ENCODE results near the gene AFF3.

- TF ChIP-seq CTCF (IDR thresholded peaks at IDR 0.05 in 2 of 3, conservative IDR thresholded peaks at IDR 0.05 in 1 of 3; ENCODE audit: borderline replicate concordance in 1 of 3, insufficient read depth in 1 of 3, low read depth in 2 of 3, low read length in 2 of 3) = no peak
- TF ChIP-seq POLR2A (IDR thresholded peaks at IDR 0.05; ENCODE audit: borderline replicate concordance, extremely low read depth, insufficient read depth, insufficient read length) = no peak
- TF ChIP-seq SRF (IDR thresholded peaks at IDR 0.05; ENCODE audit: low read depth) = no peak
- TF ChIP-seq, protein P1, sequence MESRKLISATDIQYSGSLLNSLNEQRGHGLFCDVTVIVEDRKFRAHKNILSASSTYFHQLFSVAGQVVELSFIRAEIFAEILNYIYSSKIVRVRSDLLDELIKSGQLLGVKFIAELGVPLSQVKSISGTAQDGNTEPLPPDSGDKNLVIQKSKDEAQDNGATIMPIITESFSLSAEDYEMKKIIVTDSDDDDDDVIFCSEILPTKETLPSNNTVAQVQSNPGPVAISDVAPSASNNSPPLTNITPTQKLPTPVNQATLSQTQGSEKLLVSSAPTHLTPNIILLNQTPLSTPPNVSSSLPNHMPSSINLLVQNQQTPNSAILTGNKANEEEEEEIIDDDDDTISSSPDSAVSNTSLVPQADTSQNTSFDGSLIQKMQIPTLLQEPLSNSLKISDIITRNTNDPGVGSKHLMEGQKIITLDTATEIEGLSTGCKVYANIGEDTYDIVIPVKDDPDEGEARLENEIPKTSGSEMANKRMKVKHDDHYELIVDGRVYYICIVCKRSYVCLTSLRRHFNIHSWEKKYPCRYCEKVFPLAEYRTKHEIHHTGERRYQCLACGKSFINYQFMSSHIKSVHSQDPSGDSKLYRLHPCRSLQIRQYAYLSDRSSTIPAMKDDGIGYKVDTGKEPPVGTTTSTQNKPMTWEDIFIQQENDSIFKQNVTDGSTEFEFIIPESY (IDR thresholded peaks at IDR 0.05; ENCODE audit: extremely low read depth, insufficient replicate concordance, low read length) = no peak
- no peak for TF ChIP-seq YY1 (IDR thresholded peaks at IDR 0.05; ENCODE audit: extremely low read depth, insufficient replicate concordance, low read depth, low read length)
- no peak for TF ChIP-seq EZH2phosphoT487 (IDR thresholded peaks at IDR 0.05; ENCODE audit: borderline replicate concordance)
- TF ChIP-seq EZH2 (IDR thresholded peaks at IDR 0.05) = no peak
- TF ChIP-seq REST (IDR thresholded peaks at IDR 0.05; ENCODE audit: low read depth) = no peak
- no peak for TF ChIP-seq SP1 (IDR thresholded peaks at IDR 0.05; ENCODE audit: low read depth)
- TF ChIP-seq, protein P2, sequence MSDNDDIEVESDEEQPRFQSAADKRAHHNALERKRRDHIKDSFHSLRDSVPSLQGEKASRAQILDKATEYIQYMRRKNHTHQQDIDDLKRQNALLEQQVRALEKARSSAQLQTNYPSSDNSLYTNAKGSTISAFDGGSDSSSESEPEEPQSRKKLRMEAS (IDR thresholded peaks at IDR 0.05) = no peak
Observed at GRCh38 chr2:100064592-100065428, 77.6 kb downstream of the AFF3 start.

Data from HCT116 (cell line).